Heart right ventricle (tissue), 16 donors: ENCODE data around the gene FASTKD3. TPM values are rescaled to one million over a fixed set of nuclear protein-coding genes. Genes with fewer than 3 reads are reported as not detected.

Source experiments
- ATAC-seq, 8 donors: fragments of 200-7000 bp; cut with Tn5 transposase; one replicate each; pipeline ENCODE4 v1.9.1; 2020; ENCODE audit warnings: mild to moderate bottlenecking in 8 of 8, moderate library complexity in 8 of 8, moderate number of reproducible peaks in 1 of 8
- DNase-seq, 2 donors: peaks; one replicate each; pipeline ENCODE4 v3.0.0-alpha.2; 2020
- H3K27ac ChIP-seq, 10 donors: fragments of 200-600 bp; sonication (generic) in 2 of 10; one replicate each; pipeline versions ENCODE4 v1.5.0 to v1.8.0; 2020 to 2022; ENCODE audit warnings: mild to moderate bottlenecking in 3 of 10
- H3K27me3 ChIP-seq, 7 donors: fragments of 200-600 bp; one replicate each; pipeline ENCODE4 v1.8.0; 2021 to 2022; ENCODE audit warnings: mild to moderate bottlenecking in 2 of 7
- H3K36me3 ChIP-seq, 9 donors: fragments of 200-600 bp; sonication (generic) in 1 of 9; one replicate each; pipeline versions ENCODE4 v1.5.0 to v1.8.0; 2020 to 2022; ENCODE audit warnings: mild to moderate bottlenecking in 2 of 9
- H3K4me1 ChIP-seq, 9 donors: fragments of 200-600 bp; sonication (generic) in 1 of 9; one replicate each; pipeline versions ENCODE4 v1.5.0 to v1.8.0; 2020 to 2022; ENCODE audit warnings: mild to moderate bottlenecking in 4 of 9
- H3K4me3 ChIP-seq, 10 donors: fragments of 200-600 bp; sonication (generic) in 2 of 10; one replicate each; pipeline versions ENCODE4 v1.5.0 to v1.8.0; 2020 to 2022; ENCODE audit warnings: mild to moderate bottlenecking in 7 of 10, moderate library complexity in 2 of 10
- H3K9me3 ChIP-seq, 11 donors: fragments of 200-600 bp in 10 of 11; sonication (generic) in 2 of 11; one replicate each; pipeline versions ENCODE4 v1.5.0 to v1.8.0; 2013 to 2022; ENCODE audit warnings: mild to moderate bottlenecking in 2 of 11, control low read depth in 1 of 11, moderate library complexity in 1 of 11
- WGBS, 2 donors: extraction: QIAGEN DNeasy Blood & Tissue Kit; methylation state at CpG; one replicate each; pipeline ENCODE4 v1.1.7; 2013; ENCODE audit warnings: inconsistent platforms in 1 of 2; 5-methylcytosine and 5-hydroxymethylcytosine counted together
- intact Hi-C, 10 donors: fragments of 100-400 bp; cut with DNase I; formaldehyde crosslinking; loops; one replicate each; pipeline versions ENCODE4 v1.11.1 to v1.14.2; 2022
- polyA plus RNA-seq, 2 donors: library from polyadenylated mRNA; stranded (reverse); fragments of 200-250 nt; gene quantifications; one replicate each; pipeline ENCODE4 v1.2.3, GENCODE V29; 2013
- total RNA-seq, 10 donors: library from RNA; stranded (reverse); fragmentation: NEBNext Ultra II Directional in 3 of 10; extraction: Animal tissue kit (Norgen Biotek cat#: 25700) in 3 of 10; gene quantifications; one replicate each; pipeline versions ENCODE4 v1.2.1 to v1.2.4, GENCODE V29; 2021 to 2023
- TF ChIP-seq, protein P1 (sequence below), 9 donors: fragments of 200-600 bp; sonication (generic) in 2 of 9; IDR thresholded peaks; one replicate each; pipeline versions ENCODE4 v1.5.0 to v1.8.0; 2021 to 2022; ENCODE audit warnings: antibody characterized with exemption in 9 of 9, mild to moderate bottlenecking in 5 of 9, moderate library complexity in 1 of 9
- donor health status: Arrhythmogenic right ventricular cardiomyopathy.
- donor health status: ischemic (EF 13 %, LVEDD 7.1; RV severe dilation, severe dysfunction).
- donor health status: healthy with polysubstance abuse.
- donor health status: DM: no; HTN: yes; CAD: no.
- donor health status: DM: no; HTN: no; CAD: no.
- donor health status: ischemic (EF 25% LVEDD 6.9; RV normal size, moderate dysfunction).
- donor health status: ischemic (EF 25% LVEDD 5.7; RV mildly dilated, moderate dysfunction).
- donor health status: healthy.
- donor health status: DM: yes; HTN: yes; CAD: no.
- donor health status: Ischemic cardiomyopathy.
- donor health status: ischemic (EF 35%, LVEDD 5.7; RV mildly dilated, moderate dysfunction).
- donor health status: nonischemic (EF 11% LVEDD 7.7; RV severe dilation, severe dysfunction).
- donor health status: DM: yes; HTN: yes; CAD: no.
- donor health status: PGD.
- donor health status: ischemic (EF 29% LVEDD 5.4; RV normal size, mild dysfunction).
- donor health status: nonischemic (EF 23%, LVEDD 6.1; RV moderate dilation, normal function).

FASTKD3 gene
- total and polyA plus RNA-seq, 12 donors, result 3.1 to 24.7 (median 5.1) TPM

DNA sequence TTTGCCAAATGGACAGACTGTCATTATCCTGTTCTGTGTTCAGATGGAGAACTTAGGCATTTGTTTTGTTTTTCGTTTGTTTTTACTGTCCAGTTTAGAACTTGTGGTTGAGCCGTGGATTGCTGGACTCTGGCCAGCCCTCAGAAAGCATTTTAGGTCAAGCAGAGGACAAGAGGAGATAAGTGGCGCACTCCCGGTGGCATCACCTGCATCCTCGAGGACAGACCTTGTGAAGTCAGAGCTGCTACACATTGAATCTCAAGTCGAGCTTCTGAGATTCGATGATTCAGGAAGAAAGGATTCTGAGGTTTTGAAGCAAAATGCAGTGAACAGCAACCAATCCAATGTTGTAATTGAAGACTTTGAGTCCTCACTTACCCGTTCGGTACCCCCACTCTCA lies 9.0 kb upstream of the FASTKD3 start:
- intact Hi-C loops, result no loop called here
- no peak for ATAC-seq
- Histone ChIP-seq H3K4me3 (no peak overlapping the region), H3K4me1 (peaks cover 0 to 28% (median 5%) of the 10 kb centered on the region in 9 donors), H3K27ac (peak overlapping the region in 1 of 10 donors; percentile 33), H3K36me3 (peaks cover 0 to 99% (median 48%) of the 10 kb centered on the region in 9 donors), H3K9me3 (no peaks in the 10 kb centered on the region), H3K27me3 (no peaks in the 10 kb centered on the region)
- TF ChIP-seq, protein P1, sequence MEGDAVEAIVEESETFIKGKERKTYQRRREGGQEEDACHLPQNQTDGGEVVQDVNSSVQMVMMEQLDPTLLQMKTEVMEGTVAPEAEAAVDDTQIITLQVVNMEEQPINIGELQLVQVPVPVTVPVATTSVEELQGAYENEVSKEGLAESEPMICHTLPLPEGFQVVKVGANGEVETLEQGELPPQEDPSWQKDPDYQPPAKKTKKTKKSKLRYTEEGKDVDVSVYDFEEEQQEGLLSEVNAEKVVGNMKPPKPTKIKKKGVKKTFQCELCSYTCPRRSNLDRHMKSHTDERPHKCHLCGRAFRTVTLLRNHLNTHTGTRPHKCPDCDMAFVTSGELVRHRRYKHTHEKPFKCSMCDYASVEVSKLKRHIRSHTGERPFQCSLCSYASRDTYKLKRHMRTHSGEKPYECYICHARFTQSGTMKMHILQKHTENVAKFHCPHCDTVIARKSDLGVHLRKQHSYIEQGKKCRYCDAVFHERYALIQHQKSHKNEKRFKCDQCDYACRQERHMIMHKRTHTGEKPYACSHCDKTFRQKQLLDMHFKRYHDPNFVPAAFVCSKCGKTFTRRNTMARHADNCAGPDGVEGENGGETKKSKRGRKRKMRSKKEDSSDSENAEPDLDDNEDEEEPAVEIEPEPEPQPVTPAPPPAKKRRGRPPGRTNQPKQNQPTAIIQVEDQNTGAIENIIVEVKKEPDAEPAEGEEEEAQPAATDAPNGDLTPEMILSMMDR (IDR thresholded peaks at IDR 0.05), result no peak
- DNase-seq, result no peak
- WGBS, 2 donors, result 59 to 61% methylated on average over 9 of the region's 9 CpGs

DNA sequence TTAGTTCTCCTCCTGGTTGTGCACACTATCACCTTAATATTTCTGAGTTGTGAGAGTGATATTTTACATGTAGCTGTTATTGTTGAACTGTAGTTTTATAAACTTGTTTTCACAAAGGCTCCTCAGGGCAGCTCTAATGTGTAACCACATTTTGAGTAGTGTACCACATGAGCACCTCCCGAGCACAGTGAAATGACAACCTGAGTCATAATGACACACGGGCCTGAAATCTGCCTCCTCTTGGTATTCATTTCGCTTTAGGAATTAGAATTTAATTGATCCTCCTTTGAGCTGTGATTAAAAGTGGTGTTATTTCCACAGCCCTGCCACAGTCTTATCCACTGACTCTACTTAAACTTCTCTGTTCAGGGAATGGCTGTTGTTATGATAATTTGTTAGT lies 8.0 kb upstream of the FASTKD3 start:
- H3K4me1 ChIP-seq, result peaks cover 0 to 37% (median 6%) of the 10 kb centered on the region in 9 donors
- 88 to 94% methylated on average over 3 of the region's 3 CpGs for WGBS, 2 donors
- DNase-seq, result no peak
- intact Hi-C loops, result no loop called here
- H3K36me3 ChIP-seq, result peaks cover 0 to 97% (median 40%) of the 10 kb centered on the region in 9 donors
- H3K27me3 ChIP-seq, result no peaks in the 10 kb centered on the region
- no peak overlapping the region for H3K4me3 ChIP-seq
- H3K9me3 ChIP-seq, result no peaks in the 10 kb centered on the region
- TF ChIP-seq, protein P1 (IDR thresholded peaks at IDR 0.05), result no peak
- no peak for ATAC-seq
- H3K27ac ChIP-seq, result no peak overlapping the region

- DNase-seq, result no peak
- no peaks in the 10 kb centered on the region for H3K27me3 ChIP-seq
- no peak for ATAC-seq
- 93 to 96% methylated on average over 4 of the region's 4 CpGs for WGBS, 2 donors
- peaks cover 0 to 87% (median 36%) of the 10 kb centered on the region in 9 donors for H3K36me3 ChIP-seq
- H3K4me1 ChIP-seq, result peaks cover 2 to 53% (median 16%) of the 10 kb centered on the region in 9 donors
- no peaks in the 10 kb centered on the region for H3K9me3 ChIP-seq
- intact Hi-C loops, result no loop called here
- H3K4me3 ChIP-seq, result no peak overlapping the region
- no peak overlapping the region for H3K27ac ChIP-seq
- TF ChIP-seq, protein P1 (IDR thresholded peaks at IDR 0.05), result no peak
These were observed 6.3 kb upstream of the FASTKD3 start for GRCh38 chr5:7875151-7875550.

- DNase-seq (no peak), ATAC-seq (no peak)
- TF ChIP-seq, protein P1 (IDR thresholded peaks at IDR 0.05), result no peak
- no peak overlapping the region for H3K4me3 ChIP-seq
- H3K27me3 ChIP-seq, result no peaks in the 10 kb centered on the region
- H3K27ac ChIP-seq, result no peak overlapping the region
- H3K9me3 ChIP-seq, result no peaks in the 10 kb centered on the region
- 97 to 99% methylated on average over 2 of the region's 2 CpGs for WGBS, 2 donors
- H3K4me1 ChIP-seq, result peaks cover 2 to 57% (median 20%) of the 10 kb centered on the region in 9 donors
- intact Hi-C loops, result no loop called here
- peaks cover 0 to 82% (median 32%) of the 10 kb centered on the region in 9 donors for H3K36me3 ChIP-seq
These were observed 5.8 kb upstream of the FASTKD3 start for GRCh38 chr5:7874639-7875038.
